Karpas-422 (cell line): ENCODE results near the gene SLC16A7. TPM values are rescaled to one million over a fixed set of nuclear protein-coding genes. Genes with fewer than 3 reads are reported as not detected.

Experiments used
- DNase-seq: peaks from one replicate; pipeline ENCODE4 v3.0.0-alpha.2; 2015
- H2AFZ ChIP-seq: fragments of 200-600 bp; sonication (generic); 2 replicates; pipeline ENCODE4 v1.6.1; 2014; ENCODE audit warnings: antibody characterized with exemption, low read length, mixed read lengths
- H3K27ac ChIP-seq: fragments of 200-600 bp; sonication (generic); 2 replicates; pipeline ENCODE4 v1.5.1; 2014; ENCODE audit warnings: mild to moderate bottlenecking, low read length, moderate library complexity
- H3K27me3 ChIP-seq: fragments of 200-600 bp; sonication (generic); 2 replicates; pipeline ENCODE4 v1.6.1; 2014; ENCODE audit warnings: low read length, mixed read lengths
- H3K36me3 ChIP-seq: fragments of 200-600 bp; sonication (generic); 2 replicates; pipeline ENCODE4 v1.6.1; 2014; ENCODE audit warnings: low read length, mixed read lengths; ENCODE audit not compliant: insufficient read depth
- H3K4me1 ChIP-seq: fragments of 200-600 bp; sonication (generic); 2 replicates; pipeline ENCODE4 v1.6.1; 2014; ENCODE audit warnings: mild to moderate bottlenecking, low read length, mixed read lengths
- H3K4me2 ChIP-seq: fragments of 200-600 bp; sonication (generic); 2 replicates; pipeline ENCODE4 v1.6.1; 2014; ENCODE audit warnings: low read length, low read depth, mild to moderate bottlenecking; ENCODE audit not compliant: poor library complexity, severe bottlenecking
- H3K4me3 ChIP-seq: fragments of 200-600 bp; sonication (generic); 2 replicates; pipeline ENCODE4 v1.5.1; 2014; ENCODE audit warnings: mild to moderate bottlenecking, antibody characterized with exemption, low read length, mixed read lengths
- H3K79me2 ChIP-seq: fragments of 200-600 bp; sonication (generic); 2 replicates; pipeline ENCODE4 v1.6.1; 2014; ENCODE audit warnings: mild to moderate bottlenecking, low read length, mixed read lengths
- H3K9ac ChIP-seq: fragments of 200-600 bp; sonication (generic); 2 replicates; pipeline ENCODE4 v1.6.0; 2014; ENCODE audit warnings: low read length
- H3K9me2 ChIP-seq: fragments of 200-600 bp; sonication (generic), shearing (Covaris generic); replicated peaks from 2 replicates; pipeline ENCODE4 v1.6.0; 2014; ENCODE audit warnings: mild to moderate bottlenecking, low read length, moderate library complexity; ENCODE audit not compliant: insufficient read depth
- H3K9me3 ChIP-seq: fragments of 300-700, 200-600 bp; sonication (generic); 2 replicates; pipeline ENCODE4 v1.6.1; 2014; ENCODE audit warnings: low read length, mixed read lengths
- H4K20me1 ChIP-seq: fragments of 200-600 bp; sonication (generic); 2 replicates; pipeline ENCODE4 v1.6.1; 2014; ENCODE audit warnings: mild to moderate bottlenecking, antibody characterized with exemption, low read length, low read depth; ENCODE audit not compliant: insufficient read depth
- small RNA-seq: library from RNA; depleted of rRNA; stranded (forward); fragments of <200 nt; gene quantifications from one replicate; pipeline ENCODE3, GENCODE V24; 2014
- total RNA-seq: library from RNA; depleted of rRNA; stranded (reverse); fragments of >200 nt; shearing (Covaris generic); gene quantifications from 2 replicates; pipeline ENCODE4 v1.2.3, GENCODE V29; 2014; ENCODE audit warnings: low replicate concordance

The SLC16A7 gene
- total RNA-seq, 1 experiment from 2014 or later, result 63.6 TPM

GRCh38 chr12:59834659-59835474 is 239.0 kb downstream of the SLC16A7 start:
- H3K9me3 ChIP-seq, result no peaks in the 10 kb centered on the region
- H3K4me2 ChIP-seq, result no peak overlapping the region
- H3K9me2 ChIP-seq, result no peaks in the 10 kb centered on the region
- H3K27ac ChIP-seq, result no peak overlapping the region
- H2AFZ ChIP-seq, result no peak overlapping the region
- peak; percentile 64 for DNase-seq
- no peaks in the 10 kb centered on the region for H3K27me3 ChIP-seq
- H3K36me3 ChIP-seq, result no peaks in the 10 kb centered on the region
- no peak overlapping the region for H3K9ac ChIP-seq
- H3K4me1 ChIP-seq, result no peaks in the 10 kb centered on the region
- no peaks in the 10 kb centered on the region for H3K79me2 ChIP-seq
- no peaks in the 10 kb centered on the region for H4K20me1 ChIP-seq
- H3K4me3 ChIP-seq, result no peak overlapping the region

Small RNA genes within 50 kb of the gene (small RNA-seq; reads per million reads assigned to genes)
- gene AC079905.2 (not detected), gene RNU4-20P (not detected)
